ENCODE results near the gene NEB.

The NEB gene

GRCh38 chr2:151658081-151658480 is 76.2 kb downstream of the NEB start:
- no peak overlapping the region for H3K4me2 ChIP-seq (ENCODE audit: low read depth, low read length, poor library complexity, severe bottlenecking)
- TF ChIP-seq CTCF (conservative IDR thresholded peaks at IDR 0.05; ENCODE audit: low read length), result no peak
- TF ChIP-seq EZH2phosphoT487 (IDR thresholded peaks at IDR 0.05; ENCODE audit: borderline replicate concordance), result no peak

GRCh38 chr2:151657667-151658076 is 76.6 kb downstream of the NEB start:
- H3K4me2 ChIP-seq (ENCODE audit: low read depth, low read length, poor library complexity, severe bottlenecking), result no peak overlapping the region
- H2AFZ ChIP-seq (ENCODE audit: low read length), result no peak overlapping the region
- H3K27me3 ChIP-seq (ENCODE audit: insufficient read depth, low read length, poor library complexity, severe bottlenecking), result no peaks in the 10 kb centered on the region
- H3K9ac ChIP-seq (ENCODE audit: low read depth, low read length, poor library complexity, severe bottlenecking), result no peak overlapping the region
- no peak overlapping the region for H3K4me3 ChIP-seq (ENCODE audit: low read length, poor library complexity, severe bottlenecking)
- no peaks in the 10 kb centered on the region for H3K79me2 ChIP-seq (ENCODE audit: insufficient read depth, low read length)
- H3K9me3 ChIP-seq (ENCODE audit: insufficient read depth, low read depth, low read length), result no peaks in the 10 kb centered on the region
- H3K36me3 ChIP-seq (ENCODE audit: insufficient read depth, low read length), result no peaks in the 10 kb centered on the region
- no peaks in the 10 kb centered on the region for H3K4me1 ChIP-seq (ENCODE audit: insufficient read depth, low read length, poor library complexity, severe bottlenecking)
- H3F3A ChIP-seq (ENCODE audit: low read depth), result no peaks in the 10 kb centered on the region
- no peaks in the 10 kb centered on the region for H3K9me2 ChIP-seq (replicated peaks; ENCODE audit: low read depth, low read length)
- TF ChIP-seq EZH2phosphoT487 (IDR thresholded peaks at IDR 0.05; ENCODE audit: borderline replicate concordance), result no peak
- no peak for TF ChIP-seq CTCF (conservative IDR thresholded peaks at IDR 0.05; ENCODE audit: low read length)
- no peaks in the 10 kb centered on the region for H4K20me1 ChIP-seq (ENCODE audit: insufficient read depth, low read length, poor library complexity, severe bottlenecking)

More at GRCh38 chr2:151658081-151658480, 76.2 kb downstream of the NEB start:
- Histone ChIP-seq H3F3A (ENCODE audit: low read depth) (no peaks in the 10 kb centered on the region), H3K36me3 (ENCODE audit: insufficient read depth, low read length) (no peaks in the 10 kb centered on the region), H2AFZ (ENCODE audit: low read length) (no peak overlapping the region), H4K20me1 (ENCODE audit: insufficient read depth, low read length, poor library complexity, severe bottlenecking) (no peaks in the 10 kb centered on the region), H3K9me2 (replicated peaks; ENCODE audit: low read depth, low read length) (no peaks in the 10 kb centered on the region), H3K4me3 (ENCODE audit: low read length, poor library complexity, severe bottlenecking) (no peak overlapping the region), H3K27me3 (ENCODE audit: insufficient read depth, low read length, poor library complexity, severe bottlenecking) (no peaks in the 10 kb centered on the region), H3K79me2 (ENCODE audit: insufficient read depth, low read length) (no peaks in the 10 kb centered on the region), H3K9ac (ENCODE audit: low read depth, low read length, poor library complexity, severe bottlenecking) (no peak overlapping the region), H3K4me1 (ENCODE audit: insufficient read depth, low read length, poor library complexity, severe bottlenecking) (no peaks in the 10 kb centered on the region), H3K9me3 (ENCODE audit: insufficient read depth, low read depth, low read length) (no peaks in the 10 kb centered on the region)

- no peaks in the 10 kb centered on the region for H3F3A ChIP-seq (ENCODE audit: low read depth)
- H3K79me2 ChIP-seq (ENCODE audit: insufficient read depth, low read length), result no peaks in the 10 kb centered on the region
- H3K27me3 ChIP-seq (ENCODE audit: insufficient read depth, low read length, poor library complexity, severe bottlenecking), result no peaks in the 10 kb centered on the region
- no peak overlapping the region for H2AFZ ChIP-seq (ENCODE audit: low read length)
- no peaks in the 10 kb centered on the region for H3K36me3 ChIP-seq (ENCODE audit: insufficient read depth, low read length)
- H4K20me1 ChIP-seq (ENCODE audit: insufficient read depth, low read length, poor library complexity, severe bottlenecking), result no peaks in the 10 kb centered on the region
- H3K9ac ChIP-seq (ENCODE audit: low read depth, low read length, poor library complexity, severe bottlenecking), result no peak overlapping the region
- no peaks in the 10 kb centered on the region for H3K9me3 ChIP-seq (ENCODE audit: insufficient read depth, low read depth, low read length)
- no peaks in the 10 kb centered on the region for H3K4me1 ChIP-seq (ENCODE audit: insufficient read depth, low read length, poor library complexity, severe bottlenecking)
- TF ChIP-seq CTCF (conservative IDR thresholded peaks at IDR 0.05; ENCODE audit: low read length), result no peak
- TF ChIP-seq EZH2phosphoT487 (IDR thresholded peaks at IDR 0.05; ENCODE audit: borderline replicate concordance), result no peak
- H3K4me2 ChIP-seq (ENCODE audit: low read depth, low read length, poor library complexity, severe bottlenecking), result no peak overlapping the region
- H3K9me2 ChIP-seq (replicated peaks; ENCODE audit: low read depth, low read length), result no peaks in the 10 kb centered on the region
- H3K4me3 ChIP-seq (ENCODE audit: low read length, poor library complexity, severe bottlenecking), result no peak overlapping the region
These were observed 78.4 kb downstream of the NEB start for GRCh38 chr2:151655663-151656398.

All from Loucy (cell line).